GM18867 (cell line): Measurements from ENCODE around the gene AP3B1.
"Not testable (repeated sequence)": the region's sequence is repeated elsewhere in the genome, so short reads cannot be mapped to it uniquely, and the experiment has no call there.

Source experiments
- ATAC-seq: cut with Tn5 transposase; IDR thresholded peaks from one replicate; pipeline ENCODE4 v1.9.1; 2021; ENCODE audit warnings: mild to moderate bottlenecking, moderate library complexity; ENCODE audit not compliant: unreplicated experiment

The AP3B1 gene

DNA sequence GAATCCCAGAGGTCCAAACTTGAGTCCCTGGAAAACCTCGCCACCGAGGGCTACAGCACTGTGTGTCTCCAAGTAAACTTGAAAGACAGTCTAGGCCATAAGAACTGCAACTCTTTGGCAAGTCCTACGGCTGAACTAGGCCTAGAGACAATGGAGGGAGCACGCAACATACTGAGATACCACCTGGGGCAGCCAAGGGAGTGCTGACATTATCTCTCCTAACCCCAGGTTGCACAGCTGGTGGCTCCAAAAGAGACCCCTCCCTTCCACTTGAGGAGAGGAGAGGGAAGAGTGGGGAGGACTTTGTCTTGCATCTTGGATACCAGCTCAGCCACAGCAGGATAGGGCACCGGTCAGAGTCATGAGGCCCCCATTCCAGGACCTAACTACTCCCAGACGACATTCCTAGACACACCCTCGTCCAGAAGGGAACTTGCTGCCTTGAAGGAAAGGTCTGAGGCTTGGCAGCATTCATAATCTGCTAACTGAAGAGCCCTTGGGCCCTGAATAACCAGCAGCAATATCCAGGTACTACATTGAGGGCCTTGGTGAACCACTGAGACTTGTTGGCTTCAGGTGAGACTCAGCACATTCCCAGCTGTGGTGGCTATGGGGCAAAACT is 42.7 kb downstream of the AP3B1 start:
- no peak for ATAC-seq

DNA sequence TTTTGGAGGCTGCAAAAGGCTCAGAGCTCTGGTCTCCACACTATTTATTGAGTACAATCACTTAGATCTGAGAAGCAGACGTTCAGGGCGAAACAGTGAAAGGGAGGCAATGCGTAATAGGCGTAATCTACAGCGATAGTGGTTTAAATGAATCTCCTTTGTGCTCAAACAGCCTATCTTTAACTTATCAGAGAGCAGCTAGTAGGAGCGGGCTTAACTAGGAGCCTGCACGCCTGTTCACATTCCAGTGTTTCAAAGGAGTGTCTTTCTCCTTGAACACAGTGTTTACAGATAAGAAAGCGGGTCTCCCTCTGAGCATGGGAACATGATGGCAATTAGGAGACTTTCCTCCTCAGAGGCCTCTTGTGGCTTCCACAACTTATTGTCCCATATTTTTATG is 49.4 kb downstream of the AP3B1 start:
- no peak for ATAC-seq

DNA sequence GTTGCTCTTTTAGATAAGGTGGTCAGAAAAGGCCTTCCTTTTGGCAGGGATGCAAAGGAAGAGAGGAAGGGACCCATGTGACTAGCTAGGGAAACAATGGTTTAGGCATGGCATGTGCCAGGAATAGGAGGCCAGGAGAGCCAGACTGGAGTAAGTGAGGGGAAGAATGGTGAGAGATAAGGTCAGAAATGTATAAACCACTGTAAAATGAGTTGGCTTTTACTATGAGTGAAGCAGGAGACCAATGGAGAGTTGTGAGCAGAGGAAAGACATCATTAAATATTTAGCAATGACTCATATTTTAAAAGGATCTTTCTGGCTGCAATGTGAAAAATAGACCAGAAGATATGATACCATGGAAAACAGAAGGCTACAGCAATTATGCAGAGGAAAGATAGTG is 50.9 kb downstream of the AP3B1 start:
- ATAC-seq, result no peak

DNA sequence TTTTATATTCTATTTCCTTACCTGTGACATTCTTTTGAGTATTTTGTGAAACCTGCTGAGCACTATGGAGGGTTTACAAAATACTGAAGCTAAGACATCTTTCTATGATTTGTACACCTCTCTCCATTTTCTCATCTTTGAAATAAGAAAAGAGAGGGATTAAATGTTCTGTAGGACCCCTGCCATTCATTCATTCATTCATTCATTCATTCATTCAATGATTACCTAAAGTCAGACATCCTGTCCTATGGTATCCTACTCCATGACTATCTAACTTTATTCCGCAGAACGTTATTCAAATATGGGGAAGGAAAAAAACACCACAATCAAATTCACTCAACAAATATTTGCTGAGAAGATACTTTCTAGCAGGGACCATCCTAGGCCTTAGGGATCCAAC is 51.4 kb downstream of the AP3B1 start:
- ATAC-seq, result no peak

DNA sequence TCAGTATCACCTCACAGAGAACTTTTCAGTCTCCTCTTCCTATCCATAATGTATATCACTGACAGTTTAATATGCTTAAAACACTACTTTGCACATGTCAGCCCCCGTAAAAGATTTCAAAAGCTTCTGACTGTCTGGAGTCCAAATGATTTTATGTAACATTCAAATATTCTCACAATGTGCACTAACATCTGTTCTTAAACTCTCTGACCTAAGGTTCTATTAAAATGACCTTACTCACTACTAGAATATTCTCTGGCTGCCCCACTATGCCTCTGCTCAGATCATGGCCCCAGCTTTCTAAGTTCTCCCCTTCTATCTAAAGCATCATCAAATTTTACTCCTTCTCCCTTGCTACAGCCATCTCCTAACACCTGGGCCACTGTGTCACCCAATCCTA is 52.5 kb downstream of the AP3B1 start:
- ATAC-seq, result no peak

DNA sequence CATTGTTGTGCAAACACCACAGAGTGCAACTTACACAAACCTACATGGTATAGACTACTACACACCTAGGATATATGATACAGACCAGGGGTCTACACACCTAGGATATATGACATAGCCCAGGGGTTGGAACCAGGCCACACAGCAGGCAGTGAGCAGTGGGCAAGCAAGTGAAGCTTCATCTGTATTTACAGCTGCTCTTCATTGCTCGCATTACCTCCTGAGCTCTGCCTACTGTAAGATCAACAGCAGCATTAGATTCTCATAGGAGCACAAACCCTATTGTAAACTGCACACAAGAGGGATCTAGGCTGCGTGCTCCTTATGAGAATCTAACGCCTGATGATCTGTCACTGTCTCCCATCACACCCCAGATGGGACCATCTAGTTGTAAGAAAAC is 56.6 kb downstream of the AP3B1 start:
- ATAC-seq, result no peak

DNA sequence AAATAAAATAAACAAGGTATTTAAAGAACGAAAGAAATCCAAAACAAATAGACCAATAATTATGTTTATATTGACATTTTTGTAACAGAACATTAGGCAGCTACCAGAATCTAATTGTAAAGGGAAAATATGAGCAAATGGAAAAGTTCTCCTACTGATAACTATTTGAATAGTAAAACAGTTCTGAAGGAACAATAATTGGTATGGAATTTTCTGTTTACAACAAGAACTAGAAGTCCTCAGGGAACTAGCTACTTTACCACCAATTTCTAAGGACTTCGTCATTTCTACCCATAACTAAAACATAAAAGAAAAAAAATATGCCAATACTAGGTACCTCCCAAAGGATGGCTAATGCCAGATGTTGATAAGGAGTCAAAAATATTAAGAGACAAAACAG is 58.5 kb downstream of the AP3B1 start:
- no peak for ATAC-seq

DNA sequence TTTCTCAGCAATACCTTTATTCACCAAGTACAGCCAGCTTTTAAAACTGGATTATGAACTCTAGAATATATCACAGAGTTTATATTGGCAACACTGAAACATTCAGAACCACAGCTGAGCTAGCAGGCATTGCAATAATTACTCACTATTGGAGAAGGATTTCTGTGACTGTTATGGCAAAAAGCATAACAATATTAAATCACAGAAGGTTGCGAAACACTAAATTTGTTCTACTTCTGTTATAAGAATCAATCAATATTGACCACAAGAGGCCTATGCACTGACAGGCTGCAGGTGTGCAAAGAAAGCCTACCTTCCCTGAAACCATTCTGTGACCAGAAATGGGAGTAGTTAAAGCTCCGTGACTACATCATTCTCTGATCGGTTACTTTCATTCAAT is 59.2 kb downstream of the AP3B1 start:
- no peak for ATAC-seq

DNA sequence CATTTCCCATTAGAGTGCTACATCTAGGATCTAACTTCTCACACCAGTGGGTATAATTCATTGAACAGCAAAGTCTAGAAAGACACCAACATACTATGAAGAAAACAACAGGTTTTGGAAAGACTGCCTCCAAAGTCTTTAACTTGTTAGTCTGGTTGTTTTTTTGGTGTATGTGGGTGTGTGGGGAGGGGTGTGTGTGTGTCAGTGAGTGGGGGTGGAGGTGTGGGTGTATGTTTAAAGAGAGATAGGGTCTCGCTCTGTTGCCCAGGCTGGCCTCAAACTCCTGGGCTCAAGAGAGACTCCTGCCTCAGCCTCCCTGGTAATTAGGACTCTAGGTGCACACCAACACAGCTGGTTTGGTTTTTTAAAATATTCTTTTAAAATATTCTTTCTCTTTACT is 59.7 kb downstream of the AP3B1 start:
- ATAC-seq, result no peak

DNA sequence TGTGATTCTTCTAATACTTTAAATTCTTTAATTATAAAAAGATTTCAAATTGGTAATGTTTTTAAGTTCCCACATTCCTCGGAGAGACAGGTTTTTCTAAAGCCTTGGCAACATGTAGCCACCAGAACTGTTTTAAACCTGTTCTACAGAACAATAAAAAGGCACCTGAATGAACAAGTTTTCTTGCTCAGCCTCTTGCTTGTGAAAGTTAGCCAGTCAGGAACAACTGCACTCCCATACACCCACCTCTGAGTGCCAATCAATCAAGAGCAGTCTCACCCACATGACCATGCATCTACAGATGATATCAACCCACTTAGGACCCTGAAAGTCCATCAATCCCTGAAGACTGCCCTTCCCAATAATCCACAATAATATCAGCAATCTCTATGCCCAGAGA is 62.3 kb downstream of the AP3B1 start:
- no peak for ATAC-seq

DNA sequence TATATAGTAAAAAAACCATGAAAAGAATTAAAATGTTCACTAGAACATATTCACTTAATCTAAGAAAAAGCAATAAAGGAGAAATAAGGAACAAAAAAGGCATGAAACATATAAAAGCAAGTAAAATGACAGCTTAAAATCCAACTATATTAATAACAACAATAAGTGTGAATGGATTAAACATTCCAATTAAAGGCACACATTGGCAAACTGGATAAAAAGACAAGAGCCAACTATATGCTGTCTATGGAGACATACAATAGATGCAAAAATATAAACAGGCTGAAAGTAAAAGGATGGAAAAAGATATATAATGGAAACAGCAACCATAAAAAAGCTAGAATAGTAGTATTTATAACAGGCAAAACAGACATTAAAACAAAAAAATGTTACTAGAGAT is 70.1 kb downstream of the AP3B1 start:
- ATAC-seq, result no peak

DNA sequence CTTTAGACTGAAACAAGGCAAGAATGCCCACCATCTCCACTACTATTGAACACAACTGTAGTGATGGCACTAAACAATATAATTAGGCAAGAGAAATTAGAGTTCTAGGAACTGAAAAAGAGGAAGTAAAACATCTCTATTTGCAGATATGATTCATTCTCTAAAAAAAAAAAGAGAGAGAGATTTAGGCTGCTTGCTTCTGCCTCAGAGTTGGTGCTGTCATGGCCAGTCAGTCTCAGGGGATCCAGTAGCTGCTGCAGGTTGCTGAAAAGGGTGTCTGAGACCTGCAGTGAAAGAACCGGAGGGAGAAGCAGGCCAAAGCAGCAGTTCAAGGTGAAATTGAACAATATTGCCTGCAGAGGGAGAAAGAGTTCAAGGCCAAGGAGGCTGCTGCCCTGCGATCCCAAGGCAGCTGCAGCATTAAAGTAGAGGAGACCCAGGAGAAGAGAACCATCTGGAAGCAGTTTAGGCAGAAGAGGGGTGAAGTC is 72.5 kb downstream of the AP3B1 start:
- peak; percentile 99 for ATAC-seq

DNA sequence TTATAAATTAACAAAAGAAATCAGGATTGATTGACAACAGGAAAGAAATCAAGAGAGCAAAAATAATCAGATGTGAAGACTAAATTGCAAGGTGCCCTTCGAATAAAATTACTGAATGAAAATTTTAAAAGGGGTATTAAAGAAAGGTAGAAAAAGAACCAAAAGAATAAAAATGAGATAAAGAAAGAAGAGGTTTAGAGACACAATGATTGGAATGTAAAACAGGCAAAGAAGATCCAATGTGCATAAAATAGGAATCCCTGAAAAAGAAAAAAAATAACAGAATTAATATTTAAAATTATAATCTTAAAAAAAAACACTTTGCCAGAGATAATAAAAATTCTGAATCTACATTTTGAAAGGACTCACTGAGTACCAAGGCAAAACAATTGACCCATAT is 73.0 kb downstream of the AP3B1 start:
- no peak for ATAC-seq

DNA sequence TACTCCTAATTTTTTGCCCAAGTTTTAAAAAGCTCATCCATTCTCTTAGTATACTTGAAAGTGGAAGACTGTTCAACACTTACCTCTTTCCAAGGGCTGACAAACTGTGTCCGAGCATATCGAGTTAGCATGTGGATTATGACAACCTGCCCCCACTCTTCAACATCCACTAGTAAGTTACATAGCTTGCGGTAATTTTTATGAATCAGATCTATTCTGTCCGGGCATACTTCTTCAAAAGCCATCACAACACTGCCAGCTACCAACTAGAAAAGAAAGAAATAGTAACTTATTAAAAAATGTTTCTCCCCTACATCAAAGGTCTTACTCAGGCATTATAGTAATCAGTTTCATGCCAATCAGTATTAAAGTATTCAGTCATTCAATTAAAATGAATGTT is 78.5 kb downstream of the AP3B1 start:
- ATAC-seq, result no peak

DNA sequence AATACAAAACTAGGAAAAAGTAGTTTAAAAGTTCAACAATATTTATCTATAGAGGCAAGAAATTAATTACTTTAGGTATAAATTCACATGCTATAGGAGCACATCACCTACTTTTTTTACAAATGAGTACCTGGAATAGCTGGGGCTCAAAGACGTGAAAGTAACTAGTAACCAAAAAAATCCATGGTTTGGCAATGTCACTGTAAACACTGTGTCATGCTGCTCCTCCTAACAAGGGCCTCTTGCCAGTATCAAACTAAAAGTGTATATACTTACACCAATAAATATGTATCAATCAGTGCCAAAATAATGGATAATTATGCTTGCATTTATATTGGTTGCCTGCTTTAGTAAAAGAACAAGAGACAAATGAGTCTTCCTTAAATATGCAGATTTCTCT is 78.9 kb downstream of the AP3B1 start:
- ATAC-seq, result no peak

DNA sequence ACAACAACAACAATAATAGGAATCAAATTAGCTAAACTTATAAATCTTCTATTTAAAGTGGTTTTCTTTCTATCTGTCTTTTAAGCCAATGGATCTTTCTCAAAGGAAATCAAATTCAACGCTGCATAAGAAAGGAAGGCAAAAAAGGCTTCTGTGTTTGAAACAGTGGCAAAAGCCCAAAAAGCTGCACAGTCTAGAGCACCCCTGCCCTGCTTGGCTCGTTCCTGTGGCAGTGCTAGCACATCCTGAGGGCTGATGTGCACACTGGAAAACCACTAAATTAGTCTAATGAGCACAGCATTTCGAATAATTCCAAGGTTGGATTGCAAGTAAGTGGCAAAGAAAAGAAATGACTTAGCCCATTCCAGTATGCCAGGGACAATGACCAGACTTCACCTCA is 80.7 kb downstream of the AP3B1 start:
- no peak for ATAC-seq

DNA sequence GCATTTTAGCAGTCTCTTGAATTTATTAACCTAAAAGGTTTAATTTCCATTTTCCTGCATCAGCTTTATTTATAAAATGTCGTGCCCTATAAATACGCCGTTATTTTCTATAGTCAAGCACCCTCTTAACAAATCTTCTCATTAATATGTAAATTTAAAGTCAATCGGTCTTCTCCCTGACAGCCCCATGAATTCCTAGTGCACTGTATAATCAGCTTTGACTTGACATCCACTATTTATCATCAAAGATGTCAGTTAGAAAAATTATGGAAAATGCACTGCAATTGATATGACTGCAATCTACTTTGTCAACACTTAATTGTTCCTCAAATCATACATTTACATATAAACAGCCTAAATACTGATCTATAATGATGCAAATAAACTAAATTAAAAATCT is 83.4 kb downstream of the AP3B1 start:
- no peak for ATAC-seq

DNA sequence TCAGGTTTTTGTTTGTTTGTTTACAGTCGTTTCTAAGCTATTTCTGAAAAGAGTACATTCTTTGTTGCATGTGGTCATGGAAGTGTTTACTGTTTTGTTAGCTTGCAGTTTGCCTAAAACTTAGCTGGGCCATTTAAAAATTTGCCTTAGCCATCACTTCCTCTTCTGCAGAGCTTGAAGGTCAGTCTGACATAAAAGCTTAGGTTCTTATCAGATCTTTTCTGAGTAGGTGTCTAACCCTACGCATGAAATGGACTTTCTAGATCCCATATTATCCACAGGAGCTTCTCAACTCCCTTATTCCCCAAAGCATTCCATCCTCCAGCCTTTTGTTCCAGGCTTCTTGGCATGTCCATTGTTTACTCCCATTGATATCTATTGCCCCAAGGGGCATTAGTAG is 90.3 kb downstream of the AP3B1 start:
- no peak for ATAC-seq

DNA sequence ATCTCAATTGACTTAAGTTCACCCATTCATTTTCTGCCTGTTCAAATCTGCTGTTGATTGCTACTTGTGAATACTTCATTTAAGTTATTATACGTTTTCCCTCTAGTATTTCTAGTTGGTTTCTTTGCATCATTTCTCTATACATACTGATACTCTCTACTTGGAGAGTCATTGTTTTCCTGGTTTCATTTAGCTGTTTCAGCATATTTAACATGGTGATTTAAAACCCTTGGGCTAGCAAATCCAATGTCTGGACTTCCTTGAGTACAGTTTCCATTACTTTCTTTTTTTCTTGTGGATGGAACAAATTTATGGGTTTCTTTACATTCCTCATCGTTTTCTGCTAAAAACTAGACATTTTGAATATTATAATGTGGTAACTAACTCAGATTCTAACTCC is 90.7 kb downstream of the AP3B1 start:
- no peak for ATAC-seq

DNA sequence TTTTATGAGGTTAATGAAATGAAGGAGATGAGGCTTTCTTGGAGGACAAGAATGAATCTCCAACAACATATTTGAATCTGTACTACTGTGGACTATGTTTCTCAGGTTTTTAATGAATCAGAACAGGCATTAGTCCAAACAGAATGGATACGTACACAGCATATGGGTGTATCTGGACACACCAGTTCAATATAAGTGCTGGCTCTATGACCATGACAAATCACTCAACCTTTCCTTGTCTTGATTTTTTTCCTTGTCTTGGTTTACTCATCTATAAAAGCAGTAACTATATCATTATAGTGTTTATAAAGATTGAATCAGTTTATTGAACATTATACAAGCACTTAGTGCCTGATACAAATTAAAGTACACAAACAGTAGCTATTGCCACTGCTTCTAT is 104.1 kb downstream of the AP3B1 start:
- no peak for ATAC-seq

DNA sequence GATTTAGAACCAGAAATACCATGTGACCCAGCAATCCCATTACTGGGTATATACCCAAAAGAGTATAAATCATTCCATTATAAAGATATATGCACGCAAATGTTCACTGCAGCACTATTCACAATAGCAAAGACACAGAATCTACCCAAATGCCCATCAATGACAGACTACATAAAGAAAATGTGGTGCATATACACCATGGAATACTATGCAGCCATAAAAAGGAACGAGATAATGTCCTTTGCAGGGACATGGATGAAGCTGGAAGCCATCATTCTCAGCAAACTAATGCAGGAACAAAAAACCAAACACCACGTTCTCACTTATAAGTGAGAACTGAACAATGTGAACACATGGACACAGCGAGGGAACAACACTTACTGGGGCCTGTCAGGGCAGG is 105.8 kb downstream of the AP3B1 start:
- ATAC-seq, result not testable (repeated sequence)

DNA sequence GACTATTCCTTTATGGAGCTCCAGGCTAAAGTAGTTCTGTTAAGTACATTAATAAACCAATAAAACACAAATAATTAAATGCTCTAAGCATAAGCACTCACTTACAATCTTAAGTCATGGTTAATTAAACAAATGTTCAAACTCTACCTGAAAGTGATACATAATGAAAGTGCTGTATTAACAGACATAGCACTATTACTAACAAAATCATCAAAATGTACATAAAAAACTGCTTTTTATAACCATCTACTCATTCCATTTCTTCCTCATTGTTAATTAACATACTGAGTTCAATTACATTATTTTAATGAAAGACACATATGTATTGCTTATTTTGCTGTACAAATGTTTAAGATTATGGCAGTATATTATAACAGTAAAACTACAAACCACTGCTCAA is 107.3 kb downstream of the AP3B1 start:
- no peak for ATAC-seq

DNA sequence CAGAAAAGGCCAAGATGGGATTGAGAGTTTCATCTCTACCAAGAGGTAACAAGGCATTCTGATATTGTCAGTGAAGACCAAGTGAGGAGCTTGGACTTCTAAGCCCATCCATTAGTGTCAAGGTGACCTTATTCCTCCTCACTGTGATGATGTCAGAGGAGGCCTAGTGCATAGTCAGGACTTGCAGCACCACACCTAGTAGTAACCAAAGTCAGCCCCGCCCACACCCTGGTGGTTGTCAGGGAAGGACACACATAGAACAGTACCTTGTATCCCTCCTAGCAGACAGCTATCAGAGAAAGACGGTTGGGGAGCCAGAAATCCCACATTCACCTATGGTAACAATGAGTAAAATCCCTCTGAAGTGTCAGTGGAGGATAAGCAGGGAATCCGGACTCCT is 111.7 kb downstream of the AP3B1 start:
- no peak for ATAC-seq

DNA sequence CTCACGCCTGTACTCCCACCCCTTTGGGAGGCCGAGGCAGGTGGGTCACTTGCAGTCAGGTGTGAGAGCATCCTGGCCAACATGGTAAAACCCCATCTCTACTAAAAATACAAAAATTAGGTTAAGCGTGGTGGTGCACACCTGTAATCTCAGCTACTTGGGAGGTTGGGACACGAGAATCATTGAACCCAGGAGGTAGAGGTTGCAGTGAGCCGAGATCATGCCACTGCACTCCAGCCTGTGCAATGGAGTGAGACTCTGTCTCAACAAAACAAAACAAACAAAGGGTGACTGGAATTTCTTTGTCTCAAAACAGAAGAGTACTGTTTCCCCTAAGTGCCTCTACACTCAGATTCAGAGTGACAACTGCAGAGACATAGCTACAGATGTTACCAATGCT is 116.1 kb downstream of the AP3B1 start:
- ATAC-seq, result no peak
